SJSA1 (cell line): ENCODE measurements around the gene REM2. TPM values are rescaled to one million over a fixed set of nuclear protein-coding genes. Genes with fewer than 3 reads are reported as not detected.

Experiments used
- DNase-seq, 2 experiments: peaks; one replicate each; pipeline ENCODE4 v3.0.0-alpha.2; 2015 to 2020; ENCODE audit warnings: low spot score in 2 of 2, low read depth in 1 of 2
- H3K27ac ChIP-seq: fragments of 250-450 bp; sonication (Bioruptor Pico); 2 replicates; pipeline ENCODE4 v1.5.1; 2020; ENCODE audit warnings: mild to moderate bottlenecking, moderate library complexity
- H3K27me3 ChIP-seq: fragments of 250-450 bp; sonication (Bioruptor Pico); replicated peaks from 2 replicates; pipeline ENCODE4 v1.5.1; 2020; ENCODE audit warnings: mild to moderate bottlenecking, moderate library complexity
- H3K36me3 ChIP-seq: fragments of 250-450 bp; sonication (Bioruptor Pico); 2 replicates; pipeline ENCODE4 v1.5.1; 2020; ENCODE audit warnings: mild to moderate bottlenecking
- H3K4me1 ChIP-seq: fragments of 250-450 bp; sonication (Bioruptor Pico); replicated peaks from 2 replicates; pipeline ENCODE4 v1.6.1; 2021; ENCODE audit warnings: mild to moderate bottlenecking
- H3K4me3 ChIP-seq: fragments of 250-450 bp; sonication (Bioruptor Pico); 2 replicates; pipeline ENCODE4 v1.5.1; 2020; ENCODE audit warnings: mild to moderate bottlenecking
- H3K9me3 ChIP-seq: fragments of 250-450 bp; sonication (Bioruptor Pico); replicated peaks from 2 replicates; pipeline ENCODE4 v1.5.1; 2020; ENCODE audit warnings: mild to moderate bottlenecking
- total RNA-seq: library from RNA; depleted of rRNA; stranded (reverse); fragments of >200 nt; shearing (Covaris generic); gene quantifications from 2 replicates; pipeline ENCODE4 v1.2.3, GENCODE V29; 2014; rRNA removed

Gene REM2, protein sequence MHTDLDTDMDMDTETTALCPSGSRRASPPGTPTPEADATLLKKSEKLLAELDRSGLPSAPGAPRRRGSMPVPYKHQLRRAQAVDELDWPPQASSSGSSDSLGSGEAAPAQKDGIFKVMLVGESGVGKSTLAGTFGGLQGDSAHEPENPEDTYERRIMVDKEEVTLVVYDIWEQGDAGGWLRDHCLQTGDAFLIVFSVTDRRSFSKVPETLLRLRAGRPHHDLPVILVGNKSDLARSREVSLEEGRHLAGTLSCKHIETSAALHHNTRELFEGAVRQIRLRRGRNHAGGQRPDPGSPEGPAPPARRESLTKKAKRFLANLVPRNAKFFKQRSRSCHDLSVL
- 0.05 TPM in 1 of 2 replicates, not detected in the other for total RNA-seq

DNA sequence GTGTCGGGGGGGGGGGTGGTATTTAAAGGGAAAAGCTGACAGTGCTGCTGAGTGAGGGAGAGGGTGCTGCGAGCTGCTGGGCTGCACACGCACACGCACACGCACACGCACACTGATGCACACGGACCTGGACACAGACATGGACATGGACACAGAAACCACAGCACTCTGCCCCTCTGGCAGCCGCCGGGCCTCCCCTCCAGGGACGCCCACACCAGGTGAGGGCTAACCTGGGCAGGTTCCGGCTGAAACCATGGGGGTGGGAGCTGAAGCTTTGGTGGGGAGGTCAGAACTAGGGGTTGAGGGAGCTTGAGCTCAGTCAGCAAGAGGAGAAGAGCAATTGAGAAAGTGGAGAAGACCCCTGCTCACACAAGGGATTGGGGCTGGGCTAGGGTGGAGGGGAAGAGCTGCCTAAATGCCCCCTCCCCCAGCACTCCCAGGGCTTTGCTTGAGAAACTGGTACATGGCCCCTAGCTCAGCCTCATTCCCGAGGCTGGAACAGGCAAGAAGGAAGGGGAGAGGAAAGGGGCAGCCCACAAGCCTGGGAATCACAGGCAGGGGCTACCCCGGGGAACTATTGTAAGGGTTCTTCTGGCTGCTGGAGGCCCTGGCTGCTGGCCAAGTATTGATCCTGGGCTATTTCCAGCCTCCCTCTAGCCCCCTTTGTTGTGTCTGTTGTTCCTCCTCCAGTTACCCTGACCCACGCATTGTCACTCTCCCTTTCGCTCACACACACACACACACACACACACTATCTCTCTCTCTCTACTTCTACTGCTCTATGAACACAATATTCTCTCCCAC lies at the start of gene REM2:
REM2 (plus strand) TSS at position 50 of the 804 bp plus-strand sequence; CDS start at position 116, 66 bp downstream.
- no peak within 1 kb of the TSS for H3K27ac ChIP-seq

GRCh38 chr14:22835505-22835904 lies 47.5 kb upstream of the REM2 start:
- Histone ChIP-seq H3K4me1 (peaks cover 25% of the 10 kb centered on the region), H3K36me3 (peaks cover 58% of the 10 kb centered on the region), H3K27me3 (no peaks in the 10 kb centered on the region), H3K9me3 (no peaks in the 10 kb centered on the region), H3K27ac (no peak overlapping the region), H3K4me3 (no peak overlapping the region)
- no peak for DNase-seq

More for the DNA sequence above, at the start of gene REM2:
- DNase-seq = no peak
- Histone ChIP-seq H3K36me3 (peaks cover 3% of the 10 kb centered on the region; the same call in 1 of the 2 replicates), H3K27me3 (no peaks in the 10 kb centered on the region), H3K4me3 (no peak within 1 kb of the TSS), H3K9me3 (no peaks in the 10 kb centered on the region), H3K4me1 (peaks cover 13% of the 10 kb centered on the region)

GRCh38 chr14:22836301-22837113 lies 46.5 kb upstream of the REM2 start, which contains the start of gene MMP14:
Gene MMP14 (plus strand): TSS chr14:22836585. CDS start chr14:22836818, 233 bp downstream.
- Histone ChIP-seq H3K4me3 (peak within 1 kb of the TSS; percentile 69), H3K27me3 (no peaks in the 10 kb centered on the region), H3K4me1 (peaks cover 23% of the 10 kb centered on the region), H3K27ac (peak within 1 kb of the TSS; percentile 62), H3K9me3 (no peaks in the 10 kb centered on the region), H3K36me3 (peaks cover 63% of the 10 kb centered on the region)
- DNase-seq = peak; percentile 67 to 73

GRCh38 chr14:22837114-22837749 lies 45.8 kb upstream of the REM2 start:
- no peaks in the 10 kb centered on the region for H3K27me3 ChIP-seq
- H3K4me3 ChIP-seq = peak overlapping the region; percentile 69
- peaks cover 23% of the 10 kb centered on the region for H3K4me1 ChIP-seq
- peak overlapping the region; percentile 62 for H3K27ac ChIP-seq
- H3K36me3 ChIP-seq = peaks cover 64% of the 10 kb centered on the region
- DNase-seq = peak; percentile 69 to 70
- H3K9me3 ChIP-seq = no peaks in the 10 kb centered on the region

GRCh38 chr14:22837750-22838538 lies 45.1 kb upstream of the REM2 start:
- H3K27me3 ChIP-seq = no peaks in the 10 kb centered on the region
- H3K27ac ChIP-seq = peak overlapping the region; percentile 62
- H3K9me3 ChIP-seq = no peaks in the 10 kb centered on the region
- peaks cover 23% of the 10 kb centered on the region for H3K4me1 ChIP-seq
- DNase-seq = peak in 1 of 2 experiments; percentile 62
- H3K4me3 ChIP-seq = peak overlapping the region; percentile 69
- peaks cover 69% of the 10 kb centered on the region for H3K36me3 ChIP-seq

DNA sequence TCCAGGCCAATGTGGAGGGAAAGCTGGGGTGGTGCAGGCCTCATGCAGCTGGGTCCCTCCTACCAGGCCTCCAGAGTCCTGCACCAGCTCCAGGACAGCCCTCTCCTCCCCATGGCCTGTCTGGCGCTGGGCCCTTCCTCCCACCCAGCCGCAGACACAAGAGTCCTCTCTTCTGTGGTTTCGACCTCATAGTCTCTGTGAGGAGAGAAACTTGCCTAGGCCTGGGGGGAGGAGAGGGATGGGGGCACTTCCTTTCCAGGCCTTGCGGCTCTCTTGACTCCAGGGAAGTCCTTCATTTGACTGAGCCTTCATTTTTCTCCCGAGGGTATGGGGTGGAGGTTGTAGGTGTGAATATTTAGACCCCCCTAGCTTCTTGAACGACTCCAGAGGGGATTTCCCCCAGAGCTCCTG lies 44.4 kb upstream of the REM2 start:
- Histone ChIP-seq H3K9me3 (no peaks in the 10 kb centered on the region), H3K4me3 (peak overlapping the region; percentile 69), H3K36me3 (peaks cover 69% of the 10 kb centered on the region), H3K27me3 (no peaks in the 10 kb centered on the region), H3K4me1 (peaks cover 23% of the 10 kb centered on the region), H3K27ac (0 out of 2 replicates have a peak overlapping the region, but pooled peaks have one; percentile 1)
- DNase-seq = peak; percentile 61 to 62

- H3K27ac ChIP-seq = no peak overlapping the region
- H3K9me3 ChIP-seq = no peaks in the 10 kb centered on the region
- peaks cover 74% of the 10 kb centered on the region for H3K36me3 ChIP-seq
- peaks cover 23% of the 10 kb centered on the region for H3K4me1 ChIP-seq
- no peak overlapping the region for H3K4me3 ChIP-seq
- DNase-seq = no peak
- no peaks in the 10 kb centered on the region for H3K27me3 ChIP-seq
These were observed 43.8 kb upstream of the REM2 start for GRCh38 chr14:22839159-22839779.

DNA sequence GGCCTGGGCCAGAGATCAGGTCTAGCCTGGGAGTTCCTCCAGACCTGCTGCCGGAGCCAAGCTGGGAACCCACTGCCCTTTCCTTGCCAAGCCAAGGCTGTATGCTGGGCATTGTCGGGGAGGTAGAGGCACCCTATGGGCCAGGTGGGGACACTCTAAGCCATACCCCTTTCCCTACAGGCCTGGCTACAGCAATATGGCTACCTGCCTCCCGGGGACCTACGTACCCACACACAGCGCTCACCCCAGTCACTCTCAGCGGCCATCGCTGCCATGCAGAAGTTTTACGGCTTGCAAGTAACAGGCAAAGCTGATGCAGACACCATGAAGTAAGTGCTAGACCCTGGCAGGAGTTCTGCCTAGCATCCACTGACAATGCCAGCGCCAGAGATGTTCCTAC lies 41.7 kb upstream of the REM2 start:
- peaks cover 18% of the 10 kb centered on the region for H3K4me1 ChIP-seq
- no peaks in the 10 kb centered on the region for H3K9me3 ChIP-seq
- H3K27ac ChIP-seq = no peak overlapping the region
- H3K4me3 ChIP-seq = no peak overlapping the region
- no peaks in the 10 kb centered on the region for H3K27me3 ChIP-seq
- DNase-seq = no peak
- peaks cover 80% of the 10 kb centered on the region for H3K36me3 ChIP-seq

DNA sequence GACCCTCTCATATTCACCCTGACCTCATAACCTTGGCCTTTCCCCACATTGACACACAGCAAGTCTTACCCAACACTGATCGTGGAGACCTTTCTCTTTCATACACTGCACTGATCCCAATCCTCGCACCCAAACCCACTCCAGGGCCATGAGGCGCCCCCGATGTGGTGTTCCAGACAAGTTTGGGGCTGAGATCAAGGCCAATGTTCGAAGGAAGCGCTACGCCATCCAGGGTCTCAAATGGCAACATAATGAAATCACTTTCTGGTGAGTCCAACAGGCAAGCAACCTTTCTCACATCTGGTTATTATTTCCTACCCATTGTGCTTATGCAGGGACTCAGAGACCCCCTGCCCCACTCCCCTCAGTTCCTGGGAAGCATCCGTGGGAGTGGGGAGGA lies 41.3 kb upstream of the REM2 start:
- Histone ChIP-seq H3K4me3 (no peak overlapping the region), H3K27me3 (no peaks in the 10 kb centered on the region), H3K27ac (no peak overlapping the region), H3K4me1 (peaks cover 19% of the 10 kb centered on the region), H3K36me3 (peaks cover 81% of the 10 kb centered on the region), H3K9me3 (no peaks in the 10 kb centered on the region)
- no peak for DNase-seq

- Histone ChIP-seq H3K4me1 (peaks cover 21% of the 10 kb centered on the region), H3K36me3 (peaks cover 77% of the 10 kb centered on the region), H3K27ac (no peak overlapping the region), H3K4me3 (no peak overlapping the region), H3K9me3 (no peaks in the 10 kb centered on the region), H3K27me3 (no peaks in the 10 kb centered on the region)
- DNase-seq = no peak
These were observed 40.6 kb upstream of the REM2 start for GRCh38 chr14:22842211-22843122.

DNA sequence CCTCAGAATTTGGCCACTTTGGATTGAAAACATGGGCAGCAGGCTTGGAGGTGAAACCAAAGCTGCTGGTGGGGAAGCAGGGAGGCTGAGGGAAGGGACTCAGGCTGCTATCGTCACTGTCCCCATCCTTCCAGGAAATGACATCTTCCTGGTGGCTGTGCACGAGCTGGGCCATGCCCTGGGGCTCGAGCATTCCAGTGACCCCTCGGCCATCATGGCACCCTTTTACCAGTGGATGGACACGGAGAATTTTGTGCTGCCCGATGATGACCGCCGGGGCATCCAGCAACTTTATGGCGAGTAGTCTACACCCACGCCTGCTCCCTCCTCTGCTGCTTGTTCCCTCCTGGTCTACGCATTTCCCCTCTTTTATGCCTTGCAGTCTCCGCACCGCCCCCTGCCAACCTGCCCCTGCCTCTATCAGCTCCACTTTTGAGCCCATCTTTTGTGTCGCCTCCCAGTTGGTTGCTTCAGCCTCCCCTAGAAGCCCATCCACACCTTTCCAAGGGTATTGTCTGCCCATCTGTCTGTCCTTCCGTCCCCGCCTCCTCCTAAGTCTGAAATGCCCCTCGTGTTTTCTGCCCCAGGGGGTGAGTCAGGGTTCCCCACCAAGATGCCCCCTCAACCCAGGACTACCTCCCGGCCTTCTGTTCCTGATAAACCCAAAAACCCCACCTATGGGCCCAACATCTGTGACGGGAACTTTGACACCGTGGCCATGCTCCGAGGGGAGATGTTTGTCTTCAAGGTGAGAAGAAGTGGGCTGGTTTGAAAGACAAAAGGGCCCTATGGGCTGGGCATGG lies 39.7 kb upstream of the REM2 start:
- no peak for DNase-seq
- Histone ChIP-seq H3K36me3 (peaks cover 75% of the 10 kb centered on the region), H3K27ac (no peak overlapping the region), H3K4me3 (no peak overlapping the region), H3K4me1 (peaks cover 24% of the 10 kb centered on the region), H3K27me3 (no peaks in the 10 kb centered on the region), H3K9me3 (no peaks in the 10 kb centered on the region)
